ENCODE results near the gene HORMAD2.

HORMAD2 gene

GRCh38 chr22:30079952-30080533, at the start of gene HORMAD2:
Gene HORMAD2 (plus strand): TSS chr22:30080464. CDS start chr22:30093953, 13,489 bp downstream.
- no peak for DNase-seq (ENCODE audit: low read depth in 2 of 2)

GRCh38 chr22:30031328-30031727, 48.9 kb upstream of the HORMAD2 start:
- no peak for DNase-seq (ENCODE audit: low read depth in 2 of 2)

- DNase-seq (ENCODE audit: low read depth in 2 of 2), result no peak
Measured at GRCh38 chr22:30031764-30032455, 48.4 kb upstream of the HORMAD2 start.

- no peak for DNase-seq (ENCODE audit: low read depth in 2 of 2)
Measured at GRCh38 chr22:30033137-30033536, 47.1 kb upstream of the HORMAD2 start.

GRCh38 chr22:30033901-30034300, 46.4 kb upstream of the HORMAD2 start:
- no peak for DNase-seq (ENCODE audit: low read depth in 2 of 2)

GRCh38 chr22:30036656-30037055, 43.6 kb upstream of the HORMAD2 start:
- DNase-seq (ENCODE audit: low read depth in 2 of 2), result no peak

- DNase-seq (ENCODE audit: low read depth in 2 of 2), result no peak
Measured at GRCh38 chr22:30038219-30038618, 42.0 kb upstream of the HORMAD2 start.

GRCh38 chr22:30040499-30041260, 39.6 kb upstream of the HORMAD2 start:
- no peak for DNase-seq (ENCODE audit: low read depth in 2 of 2)

- DNase-seq (ENCODE audit: low read depth in 2 of 2), result no peak
Measured at GRCh38 chr22:30041475-30041874, 38.8 kb upstream of the HORMAD2 start.

- no peak for DNase-seq (ENCODE audit: low read depth in 2 of 2)
Measured at GRCh38 chr22:30041881-30042280, 38.4 kb upstream of the HORMAD2 start.

GRCh38 chr22:30043161-30043560, 37.1 kb upstream of the HORMAD2 start:
- no peak for DNase-seq (ENCODE audit: low read depth in 2 of 2)

- DNase-seq (ENCODE audit: low read depth in 2 of 2), result no peak
Measured at GRCh38 chr22:30044369-30044768, 35.9 kb upstream of the HORMAD2 start.

- DNase-seq (ENCODE audit: low read depth in 2 of 2), result no peak
Measured at GRCh38 chr22:30044881-30045493, 35.3 kb upstream of the HORMAD2 start.

- no peak for DNase-seq (ENCODE audit: low read depth in 2 of 2)
Measured at GRCh38 chr22:30045494-30045887, 34.8 kb upstream of the HORMAD2 start.

GRCh38 chr22:30045901-30046715, 34.2 kb upstream of the HORMAD2 start:
- DNase-seq (ENCODE audit: low read depth in 2 of 2), result no peak

- no peak for DNase-seq (ENCODE audit: low read depth in 2 of 2)
Measured at GRCh38 chr22:30046716-30047363, 33.4 kb upstream of the HORMAD2 start.

- no peak for DNase-seq (ENCODE audit: low read depth in 2 of 2)
Measured at GRCh38 chr22:30047364-30047738, 32.9 kb upstream of the HORMAD2 start.

- no peak for DNase-seq (ENCODE audit: low read depth in 2 of 2)
Measured at GRCh38 chr22:30048681-30049080, 31.6 kb upstream of the HORMAD2 start.

GRCh38 chr22:30054067-30054763, 26.0 kb upstream of the HORMAD2 start:
- no peak for DNase-seq (ENCODE audit: low read depth in 2 of 2)

- DNase-seq (ENCODE audit: low read depth in 2 of 2), result no peak
Measured at GRCh38 chr22:30054764-30055069, 25.5 kb upstream of the HORMAD2 start.

- DNase-seq (ENCODE audit: low read depth in 2 of 2), result no peak
Measured at GRCh38 chr22:30056015-30056414, 24.2 kb upstream of the HORMAD2 start.
